Gastrocnemius medialis (tissue), 4 donors: ENCODE results near the gene ATP6V0D1. TPM values are rescaled to one million over a fixed set of nuclear protein-coding genes. Genes with fewer than 3 reads are reported as not detected.
A peak's percentile ranks its signal among the peaks of the same experiment; 100 is the strongest.

Experiments
- ATAC-seq, 2 donors: fragments of 150-250 bp; one replicate each; pipeline ENCODE4 v1.9.1; 2016
- DNase-seq, 2 donors: peaks; one replicate each; pipeline ENCODE4 v3.0.0-alpha.2; 2019
- H3K27ac ChIP-seq, 4 donors: fragments of 200-600 bp; sonication (generic); 1 replicate in 1 of 4; 2 replicates in 3 of 4; pipeline ENCODE4 v1.5.1; 2016 to 2018; ENCODE audit warnings: mild to moderate bottlenecking in 2 of 4, moderate library complexity in 1 of 4
- H3K27me3 ChIP-seq, 3 donors: fragments of 200-600 bp; sonication (generic) in 2 of 3; 1 replicate in 1 of 3; 2 replicates in 2 of 3; pipeline versions ENCODE4 v1.5.1 to v1.6.0; 2016 to 2019; ENCODE audit warnings: mild to moderate bottlenecking in 1 of 3, moderate library complexity in 1 of 3
- H3K36me3 ChIP-seq, 2 donors: fragments of 200-600 bp; sonication (generic) in 1 of 2; one replicate each; pipeline ENCODE4 v1.5.1; 2017 to 2018
- H3K4me1 ChIP-seq, 2 donors: fragments of 200-600 bp; sonication (generic) in 1 of 2; one replicate each; pipeline ENCODE4 v1.5.1; 2016 to 2017; ENCODE audit warnings: mild to moderate bottlenecking in 2 of 2
- H3K4me3 ChIP-seq, 4 donors: fragments of 200-600 bp; sonication (generic) in 3 of 4; 1 replicate in 1 of 4; 2 replicates in 3 of 4; pipeline ENCODE4 v1.5.1; 2016 to 2019; ENCODE audit warnings: mild to moderate bottlenecking in 2 of 4
- H3K9me3 ChIP-seq, 3 donors: fragments of 200-600 bp; sonication (generic) in 2 of 3; 1 replicate in 1 of 3; 2 replicates in 2 of 3; pipeline ENCODE4 v1.5.1; 2016 to 2019
- POLR2A ChIP-seq, 2 donors: fragments of 450-650 bp; IDR thresholded peaks; one replicate each; pipeline ENCODE4 v1.6.1; 2017; ENCODE audit warnings: antibody characterized with exemption in 2 of 2, mild to moderate bottlenecking in 2 of 2, moderate library complexity in 2 of 2
- in situ Hi-C, 4 donors: fragments of 200-750 bp; cut with MboI; loops; one replicate each; pipeline versions ENCODE4 v1.15.0 to v1.8.0; 2017; ENCODE audit warnings: low sequenced_read_pairs in 4 of 4
- intact Hi-C: fragments of 100-400 bp; cut with DNase I; formaldehyde crosslinking; loops from one replicate; pipeline ENCODE4 v1.15.1; 2023; ENCODE audit warnings: low total_unique reads
- total RNA-seq, 4 donors: library from RNA; depleted of rRNA; stranded (reverse); fragments of >200 nt; gene quantifications; one replicate each; pipeline versions ENCODE4 v1.1.0 to v1.2.3, GENCODE V29; 2016
- TF ChIP-seq, protein P1 (sequence below), 5 experiments: fragments of 450-650 bp in 3 of 5; fragments of 200-600 bp in 2 of 5; sonication (generic) in 2 of 5; IDR thresholded peaks in 4 of 5; conservative IDR thresholded peaks in 1 of 5; 1 replicate in 4 of 5; 2 replicates in 1 of 5; pipeline ENCODE4 v1.5.1; 2016 to 2019; ENCODE audit warnings: antibody characterized with exemption in 5 of 5, mild to moderate bottlenecking in 3 of 5, moderate library complexity in 3 of 5

The ATP6V0D1 gene
- total RNA-seq, 4 donors from 2014 or later: 117 to 211 (median 157) TPM

- ATAC-seq (peak; percentile 58 to 73), DNase-seq (peak; percentile 50 to 86)
Measured at GRCh38 chr16:67449739-67450138, 31.2 kb downstream of the ATP6V0D1 start.

GRCh38 chr16:67449336-67449735 lies 31.6 kb downstream of the ATP6V0D1 start:
- Histone ChIP-seq H3K4me1 (peaks cover 83 to 94% of the 10 kb centered on the region in 2 donors), H3K9me3 (no peaks in the 10 kb centered on the region), H3K27me3 (no peaks in the 10 kb centered on the region), H3K36me3 (peaks cover 0 to 3% of the 10 kb centered on the region in 2 donors), H3K4me3 (no peak overlapping the region), H3K27ac (peak overlapping the region; percentile 64 to 82 (median 74))
- ATAC-seq (peak; percentile 53 to 55), DNase-seq (peak in 1 of 2 donors; percentile 78)
- intact Hi-C loops: no loop called here
- in situ Hi-C loops: no loop called here
- no peak for TF ChIP-seq POLR2A (IDR thresholded peaks at IDR 0.05)
- TF ChIP-seq, protein P1, sequence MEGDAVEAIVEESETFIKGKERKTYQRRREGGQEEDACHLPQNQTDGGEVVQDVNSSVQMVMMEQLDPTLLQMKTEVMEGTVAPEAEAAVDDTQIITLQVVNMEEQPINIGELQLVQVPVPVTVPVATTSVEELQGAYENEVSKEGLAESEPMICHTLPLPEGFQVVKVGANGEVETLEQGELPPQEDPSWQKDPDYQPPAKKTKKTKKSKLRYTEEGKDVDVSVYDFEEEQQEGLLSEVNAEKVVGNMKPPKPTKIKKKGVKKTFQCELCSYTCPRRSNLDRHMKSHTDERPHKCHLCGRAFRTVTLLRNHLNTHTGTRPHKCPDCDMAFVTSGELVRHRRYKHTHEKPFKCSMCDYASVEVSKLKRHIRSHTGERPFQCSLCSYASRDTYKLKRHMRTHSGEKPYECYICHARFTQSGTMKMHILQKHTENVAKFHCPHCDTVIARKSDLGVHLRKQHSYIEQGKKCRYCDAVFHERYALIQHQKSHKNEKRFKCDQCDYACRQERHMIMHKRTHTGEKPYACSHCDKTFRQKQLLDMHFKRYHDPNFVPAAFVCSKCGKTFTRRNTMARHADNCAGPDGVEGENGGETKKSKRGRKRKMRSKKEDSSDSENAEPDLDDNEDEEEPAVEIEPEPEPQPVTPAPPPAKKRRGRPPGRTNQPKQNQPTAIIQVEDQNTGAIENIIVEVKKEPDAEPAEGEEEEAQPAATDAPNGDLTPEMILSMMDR (IDR thresholded peaks at IDR 0.05 in 4 of 5, conservative IDR thresholded peaks at IDR 0.05 in 1 of 5): no peak

More at GRCh38 chr16:67449739-67450138, 31.2 kb downstream of the ATP6V0D1 start:
- no peak overlapping the region for H3K4me3 ChIP-seq
- H3K36me3 ChIP-seq: peaks cover 0 to 3% of the 10 kb centered on the region in 2 donors
- in situ Hi-C loops (no loop called here), intact Hi-C loops (no loop called here)
- peaks cover 81 to 89% of the 10 kb centered on the region in 2 donors for H3K4me1 ChIP-seq
- no peak for TF ChIP-seq POLR2A (IDR thresholded peaks at IDR 0.05)
- TF ChIP-seq, protein P1 (IDR thresholded peaks at IDR 0.05 in 4 of 5, conservative IDR thresholded peaks at IDR 0.05 in 1 of 5): no peak
- peak overlapping the region; percentile 64 to 82 (median 74) for H3K27ac ChIP-seq
- H3K27me3 ChIP-seq: no peaks in the 10 kb centered on the region
- no peaks in the 10 kb centered on the region for H3K9me3 ChIP-seq

DNA sequence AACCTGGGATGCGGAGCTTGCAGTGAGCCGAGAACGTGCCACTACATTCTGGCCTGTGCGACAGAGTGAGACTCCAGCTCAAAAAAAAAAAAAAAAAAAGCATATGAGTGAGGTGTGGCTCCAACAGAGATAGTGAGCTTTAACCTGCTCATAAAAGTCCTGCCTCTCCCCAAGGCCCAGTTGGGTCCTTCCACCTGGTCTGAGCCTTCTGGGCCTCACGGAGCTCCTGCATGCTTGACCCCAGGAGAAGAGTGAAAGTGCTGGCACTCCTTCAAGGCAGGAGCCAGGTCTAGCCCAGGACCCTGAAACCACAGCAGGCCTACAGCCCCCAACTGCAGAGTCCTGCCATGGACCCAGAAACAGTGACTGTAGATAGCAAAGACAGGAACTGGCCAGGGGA lies 32.4 kb downstream of the ATP6V0D1 start:
- H3K27ac ChIP-seq: peak overlapping the region; percentile 64 to 82 (median 74)
- in situ Hi-C loops: no loop called here
- intact Hi-C loops: no loop called here

GRCh38 chr16:67447508-67448076 lies 33.4 kb downstream of the ATP6V0D1 start:
- DNase-seq: peak in 1 of 2 donors; percentile 44

More for the DNA sequence above, 32.4 kb downstream of the ATP6V0D1 start:
- TF ChIP-seq, protein P1 (IDR thresholded peaks at IDR 0.05 in 4 of 5, conservative IDR thresholded peaks at IDR 0.05 in 1 of 5): no peak
- TF ChIP-seq POLR2A (IDR thresholded peaks at IDR 0.05): no peak
- DNase-seq (no peak), ATAC-seq (no peak)
- Histone ChIP-seq H3K4me3 (no peak overlapping the region), H3K9me3 (no peaks in the 10 kb centered on the region), H3K36me3 (peaks cover 0 to 3% of the 10 kb centered on the region in 2 donors), H3K4me1 (peaks cover 90 to 100% of the 10 kb centered on the region in 2 donors), H3K27me3 (no peaks in the 10 kb centered on the region)

More at GRCh38 chr16:67447508-67448076, 33.4 kb downstream of the ATP6V0D1 start:
- intact Hi-C loops (no loop called here), in situ Hi-C loops (no loop called here)
- ATAC-seq: no peak
- no peaks in the 10 kb centered on the region for H3K9me3 ChIP-seq
- H3K4me3 ChIP-seq: no peak overlapping the region
- TF ChIP-seq POLR2A (IDR thresholded peaks at IDR 0.05): no peak
- TF ChIP-seq, protein P1 (IDR thresholded peaks at IDR 0.05 in 4 of 5, conservative IDR thresholded peaks at IDR 0.05 in 1 of 5): peak in 3 of 5 experiments; percentile 36 to 54 (median 48)
- H3K27ac ChIP-seq: no peak overlapping the region
- H3K36me3 ChIP-seq: peaks cover 0 to 3% of the 10 kb centered on the region in 2 donors
- H3K4me1 ChIP-seq: peaks cover 95 to 100% of the 10 kb centered on the region in 2 donors
- H3K27me3 ChIP-seq: no peaks in the 10 kb centered on the region
